WTC11 (cell line): ENCODE measurements around the gene NPFFR2. TPM values are rescaled to one million over a fixed set of nuclear protein-coding genes. Genes with fewer than 3 reads are reported as not detected.

Experiments used
- ATAC-seq: fragments of 200-7000 bp; cut with Tn5 transposase; 2 replicates; pipeline ENCODE4 v1.10.0; 2021; ENCODE audit warnings: mild to moderate bottlenecking, moderate library complexity
- CTCF ChIA-PET: fragments of 300-600 bp; sonication (Branson Sonifier 250); formaldehyde crosslinking; loops from one replicate; lab custom pipeline; 2021; ENCODE audit warnings: antibody characterized with exemption; lab: Charles Lee
- POLR2A ChIA-PET: fragments of 350-600 bp; sonication (Branson Sonifier 250); formaldehyde crosslinking; loops from one replicate; lab custom pipeline; 2021; ENCODE audit warnings: antibody characterized with exemption; lab: Charles Lee
- DNase-seq: peaks from one replicate; pipeline ENCODE4 v3.0.0; 2021; ENCODE audit warnings: low spot score
- H3K27ac Mint-ChIP-seq: 2 replicates; pipeline ENCODE4 v1.8.0; 2021; ENCODE audit warnings: mixed read lengths
- H3K27me3 Mint-ChIP-seq: 2 replicates; pipeline ENCODE4 v1.8.0; 2021; ENCODE audit warnings: low read depth, mild to moderate bottlenecking, moderate library complexity, mixed read lengths
- H3K36me3 Mint-ChIP-seq: 2 replicates; pipeline ENCODE4 v1.8.0; 2021; ENCODE audit warnings: mixed read lengths
- H3K4me1 Mint-ChIP-seq: 2 replicates; pipeline ENCODE4 v1.8.0; 2022; ENCODE audit warnings: mixed read lengths
- H3K4me3 Mint-ChIP-seq: 2 replicates; pipeline ENCODE4 v1.8.0; 2021; ENCODE audit warnings: mild to moderate bottlenecking, moderate library complexity, mixed read lengths
- H3K9me3 Mint-ChIP-seq: 2 replicates; pipeline ENCODE4 v1.8.0; 2021; ENCODE audit warnings: mixed read lengths
- ARID4B ChIP-seq: sonication (generic); formaldehyde crosslinking; IDR thresholded peaks from 2 replicates; pipeline ENCODE4 v1.8.0; 2023; ENCODE audit warnings: missing genetic modification reagents, mild to moderate bottlenecking, borderline replicate concordance
- ATF2 ChIP-seq: sonication (generic); formaldehyde crosslinking; IDR thresholded peaks from 2 replicates; pipeline ENCODE4 v1.8.1; 2022; ENCODE audit warnings: low read depth, missing genetic modification reagents, borderline replicate concordance
- CBFB ChIP-seq: sonication (generic); formaldehyde crosslinking; IDR thresholded peaks from 2 replicates; pipeline ENCODE4 v1.8.1; 2022; ENCODE audit warnings: mild to moderate bottlenecking, low read depth, missing genetic modification reagents
- CDX4 ChIP-seq: fragments of 250-450 bp; sonication (Bioruptor Pico); IDR thresholded peaks from 2 replicates; pipeline ENCODE4 v1.9.0; 2021; ENCODE audit warnings: moderate library complexity, mild to moderate bottlenecking, inconsistent platforms, borderline replicate concordance
- FOXP4 ChIP-seq: sonication (generic); formaldehyde crosslinking; IDR thresholded peaks from 2 replicates; pipeline ENCODE4 v1.8.0; 2022; ENCODE audit warnings: mild to moderate bottlenecking, missing genetic modification reagents
- NFYB ChIP-seq: sonication (generic); formaldehyde crosslinking; conservative IDR thresholded peaks from 2 replicates; pipeline ENCODE4 v1.8.0; 2022; ENCODE audit warnings: low read depth, missing genetic modification reagents
- SOX15 ChIP-seq: fragments of 250-450 bp; sonication (Bioruptor Pico); IDR thresholded peaks from 2 replicates; pipeline ENCODE4 v1.9.0; 2021; ENCODE audit warnings: mild to moderate bottlenecking
- STAT6 ChIP-seq: sonication (generic); formaldehyde crosslinking; conservative IDR thresholded peaks from 2 replicates; pipeline ENCODE4 v1.8.1; 2023; ENCODE audit warnings: mild to moderate bottlenecking, low read depth, missing genetic modification reagents, moderate library complexity
- TEAD1 ChIP-seq: sonication (generic); formaldehyde crosslinking; IDR thresholded peaks from 2 replicates; pipeline ENCODE4 v1.8.0; 2022; ENCODE audit warnings: mild to moderate bottlenecking, missing genetic modification reagents
- TP53 ChIP-seq: sonication (generic); formaldehyde crosslinking; IDR thresholded peaks from 2 replicates; pipeline ENCODE4 v1.8.1; 2023; ENCODE audit warnings: mild to moderate bottlenecking, missing genetic modification reagents
- ZNF396 ChIP-seq: fragments of 250-450 bp; sonication (Bioruptor Pico); IDR thresholded peaks from 2 replicates; pipeline ENCODE4 v1.8.0; 2021; ENCODE audit warnings: mild to moderate bottlenecking, moderate library complexity, borderline replicate concordance
- ZNF416 ChIP-seq: fragments of 250-450 bp; sonication (Bioruptor Pico); IDR thresholded peaks from 2 replicates; pipeline ENCODE4 v1.9.0; 2021; ENCODE audit warnings: mild to moderate bottlenecking, inconsistent platforms
- ZNF423 ChIP-seq: fragments of 250-450 bp; sonication (Bioruptor Pico); IDR thresholded peaks from 2 replicates; pipeline ENCODE4 v2.1.2; 2022; ENCODE audit warnings: mild to moderate bottlenecking, moderate library complexity
- ZNF671 ChIP-seq: fragments of 250-450 bp; sonication (Bioruptor Pico); IDR thresholded peaks from 2 replicates; pipeline ENCODE4 v1.8.0; 2021; ENCODE audit warnings: mild to moderate bottlenecking
- total RNA-seq: library from RNA; stranded (reverse); gene quantifications from 3 replicates; pipeline ENCODE4 v1.2.3, GENCODE V29; 2021

Gene NPFFR2
- total RNA-seq, 1 experiment from 2014 or later, result 3.0 TPM

- H3K4me1 Mint-ChIP-seq, result peaks cover 26% of the 10 kb centered on the region
- H3K27ac Mint-ChIP-seq, result no peak overlapping the region
- peaks cover 86% of the 10 kb centered on the region for H3K36me3 Mint-ChIP-seq
- DNase-seq (no peak), ATAC-seq (no peak)
- ChIA-PET CTCF (no interaction called here), POLR2A (no interaction called here)
- H3K27me3 Mint-ChIP-seq, result peaks cover 7% of the 10 kb centered on the region; the same call in 1 of the 2 replicates
- peaks cover 81% of the 10 kb centered on the region for H3K9me3 Mint-ChIP-seq
- no peak overlapping the region for H3K4me3 Mint-ChIP-seq
- TF ChIP-seq STAT6 (CRISPR knock-in tag) (no peak), SOX15 (no peak), ATF2 (CRISPR knock-in tag) (no peak), ZNF416 (CRISPR knock-in tag) (no peak), ZNF396 (CRISPR knock-in tag) (no peak), ZNF423 (CRISPR knock-in tag) (no peak), CDX4 (no peak), TP53 (CRISPR knock-in tag) (no peak)
Observed at GRCh38 chr4:72169861-72170260, 138.1 kb downstream of the NPFFR2 start.

- ATAC-seq, result peak; percentile 52
- no peak for DNase-seq
- Mint-ChIP-seq H3K4me3 (no peak overlapping the region; the same call in 1 of the 2 replicates), H3K9me3 (peaks cover 84% of the 10 kb centered on the region), H3K36me3 (peaks cover 86% of the 10 kb centered on the region), H3K4me1 (peaks cover 26% of the 10 kb centered on the region), H3K27me3 (peaks cover 7% of the 10 kb centered on the region; the same call in 1 of the 2 replicates), H3K27ac (no peak overlapping the region)
- POLR2A ChIA-PET, result no interaction called here
- no peak for TF ChIP-seq CBFB (CRISPR knock-in tag)
- TF ChIP-seq ZNF671 (CRISPR knock-in tag), result no peak
- TF ChIP-seq FOXP4 (CRISPR knock-in tag), result peak; percentile 99
- TF ChIP-seq NFYB (CRISPR knock-in tag), result no peak
- no peak for TF ChIP-seq ARID4B (CRISPR knock-in tag)
- TF ChIP-seq TEAD1 (CRISPR knock-in tag), result no peak
- CTCF ChIA-PET, result no interaction called here
Observed at GRCh38 chr4:72171761-72172160, 140.0 kb downstream of the NPFFR2 start.
